ENCODE data around the gene HOXB7. TPM values are rescaled to one million over a fixed set of nuclear protein-coding genes. Genes with fewer than 3 reads are reported as not detected.
A peak's percentile ranks its signal among the peaks of the same experiment; 100 is the strongest.

Gene HOXB7
- total and polyA plus RNA-seq, 4 donors, result 0.08 to 0.31 (median 0.27) TPM

- no peak for TF ChIP-seq CTCF (IDR thresholded peaks at IDR 0.05; ENCODE audit: low read depth, low read length, missing input control)
- TF ChIP-seq RAD21 (IDR thresholded peaks at IDR 0.05), result no peak
- no peak for TF ChIP-seq JUND (IDR thresholded peaks at IDR 0.05)
- no peak for TF ChIP-seq NR2F2 (IDR thresholded peaks at IDR 0.05)
- no peak for TF ChIP-seq HNF4A (conservative IDR thresholded peaks at IDR 0.05)
- no peak for TF ChIP-seq REST (IDR thresholded peaks at IDR 0.05)
- no peak for TF ChIP-seq YY1 (IDR thresholded peaks at IDR 0.05)
- Histone ChIP-seq H3K4me1 (ENCODE audit: control insufficient read depth in 4 of 4, insufficient read depth in 4 of 4, low read length in 3 of 4) (peaks cover 0 to 6% (median 2%) of the 10 kb centered on the region in 4 donors), H3K9me3 (ENCODE audit: control insufficient read depth in 4 of 4, low read length in 3 of 4) (no peaks in the 10 kb centered on the region), H3K27me3 (ENCODE audit: control insufficient read depth in 4 of 4, insufficient read depth in 4 of 4, low read length in 3 of 4) (peaks cover 8 to 22% (median 16%) of the 10 kb centered on the region in 4 donors), H3K36me3 (ENCODE audit: control insufficient read depth in 4 of 4, insufficient read depth in 3 of 4, low read depth in 1 of 4, low read length in 3 of 4) (no peaks in the 10 kb centered on the region), H3K4me3 (ENCODE audit: low read depth in 1 of 3, low read length in 3 of 3) (peak overlapping the region in 2 of 3 donors; percentile 28 to 32), H3K9ac (ENCODE audit: low read depth in 1 of 2, low read length in 2 of 2) (no peak overlapping the region), H3K27ac (ENCODE audit: low read depth in 1 of 2, low read length in 2 of 2) (no peak overlapping the region)
- WGBS, result 4% methylated on average over 30 of the region's 30 CpGs
- DNase-seq (ENCODE audit: low spot score), result no peak
Measured at GRCh38 chr17:48647103-48647962, 36.5 kb upstream of the HOXB7 start.

GRCh38 chr17:48646183-48647102, 35.6 kb upstream of the HOXB7 start:
- Histone ChIP-seq H3K27me3 (ENCODE audit: control insufficient read depth in 4 of 4, insufficient read depth in 4 of 4, low read length in 3 of 4) (peaks cover 9 to 22% (median 16%) of the 10 kb centered on the region in 4 donors), H3K4me3 (ENCODE audit: low read depth in 1 of 3, low read length in 3 of 3) (peak overlapping the region in 1 of 3 donors; percentile 12)
- no peak for DNase-seq (ENCODE audit: low spot score)
- TF ChIP-seq GABPA (IDR thresholded peaks at IDR 0.05 in 1 of 2, conservative IDR thresholded peaks at IDR 0.05 in 1 of 2) (no peak), ATF3 (IDR thresholded peaks at IDR 0.05) (no peak), MAX (IDR thresholded peaks at IDR 0.05) (no peak), TAF1 (conservative IDR thresholded peaks at IDR 0.05) (no peak), JUND (IDR thresholded peaks at IDR 0.05) (no peak), CTCF (IDR thresholded peaks at IDR 0.05; ENCODE audit: low read depth, low read length, missing input control) (no peak), ZBTB33 (IDR thresholded peaks at IDR 0.05) (no peak), RAD21 (IDR thresholded peaks at IDR 0.05) (no peak), REST (IDR thresholded peaks at IDR 0.05) (no peak), HNF4A (conservative IDR thresholded peaks at IDR 0.05) (no peak)

More at GRCh38 chr17:48646183-48647102, 35.6 kb upstream of the HOXB7 start:
- no peak overlapping the region for H3K9ac ChIP-seq (ENCODE audit: low read depth in 1 of 2, low read length in 2 of 2)
- no peaks in the 10 kb centered on the region for H3K36me3 ChIP-seq (ENCODE audit: control insufficient read depth in 4 of 4, insufficient read depth in 3 of 4, low read depth in 1 of 4, low read length in 3 of 4)
- peaks cover 0 to 6% (median 2%) of the 10 kb centered on the region in 4 donors for H3K4me1 ChIP-seq (ENCODE audit: control insufficient read depth in 4 of 4, insufficient read depth in 4 of 4, low read length in 3 of 4)
- no peak overlapping the region for H3K27ac ChIP-seq (ENCODE audit: low read depth in 1 of 2, low read length in 2 of 2)
- no peaks in the 10 kb centered on the region for H3K9me3 ChIP-seq (ENCODE audit: control insufficient read depth in 4 of 4, low read length in 3 of 4)
- 3% methylated on average over 80 of the region's 80 CpGs for WGBS

Data from liver (tissue), 9 donors.